H1 (cell line): Measurements from ENCODE around the gene SOSTDC1. TPM values are rescaled to one million over a fixed set of nuclear protein-coding genes. Genes with fewer than 3 reads are reported as not detected.

Source experiments
- CTCF ChIA-PET: fragments of 300-600 bp; sonication (Branson Sonifier 250); formaldehyde crosslinking; loops from one replicate; lab custom pipeline; 2021; ENCODE audit not compliant: partially characterized antibody; lab: Charles Lee
- POLR2A ChIA-PET: fragments of 300-600 bp; sonication (Branson Sonifier 250); formaldehyde crosslinking; loops from one replicate; lab custom pipeline; 2021; ENCODE audit warnings: inconsistent platforms; ENCODE audit not compliant: partially characterized antibody; lab: Charles Lee
- DNase-seq, 2 experiments: peaks; one replicate each; pipeline versions ENCODE4 v3.0.0 to v3.0.0-alpha.2; 2010 to 2022; ENCODE audit warnings: low spot score in 2 of 2, low read depth in 1 of 2, mixed read lengths in 1 of 2
- FAIRE-seq: peaks from 2 replicates; lab custom pipeline; 2011; peaks lifted over from hg19 to GRCh38; lab: Jason Lieb, UNC
- H2AFZ ChIP-seq: 2 replicates; pipeline ENCODE4 v1.8.1; 2012; ENCODE audit warnings: low read length, inconsistent platforms
- H2AK5ac ChIP-seq: 2 replicates; pipeline ENCODE4 v1.6.1; 2013; ENCODE audit warnings: low read depth, low read length
- H2BK120ac ChIP-seq: replicated peaks from 2 replicates; pipeline ENCODE3; 2013; ENCODE audit warnings: low read depth, low read length, inconsistent platforms
- H2BK12ac ChIP-seq: 2 replicates; pipeline ENCODE4 v1.6.1; 2013; ENCODE audit warnings: low read depth, low read length
- H2BK15ac ChIP-seq: 2 replicates; pipeline ENCODE4 v1.6.1; 2013; ENCODE audit warnings: low read length
- H2BK20ac ChIP-seq: 2 replicates; pipeline ENCODE4 v1.6.1; 2013; ENCODE audit warnings: low read length
- H2BK5ac ChIP-seq: 2 replicates; pipeline ENCODE4 v1.6.1; 2013; ENCODE audit warnings: low read depth, low read length
- H3K14ac ChIP-seq: 2 replicates; pipeline ENCODE4 v1.6.1; 2013; ENCODE audit warnings: inconsistent platforms; ENCODE audit not compliant: insufficient read length
- H3K18ac ChIP-seq: 2 replicates; pipeline ENCODE4 v1.6.1; 2013; ENCODE audit warnings: low read length; ENCODE audit errors: extremely low read depth
- H3K23ac ChIP-seq: 2 replicates; pipeline ENCODE4 v1.6.1; 2013; ENCODE audit warnings: inconsistent platforms; ENCODE audit not compliant: insufficient read length
- H3K23me2 ChIP-seq: 2 replicates; pipeline ENCODE4 v1.6.1; 2013; ENCODE audit warnings: low read depth, low read length
- H3K27ac ChIP-seq: 2 replicates; pipeline ENCODE4 v1.6.1; 2011; ENCODE audit warnings: low read depth, low read length, inconsistent platforms
- H3K27me3 ChIP-seq, 4 experiments: replicated peaks in 1 of 4; 1 replicate in 1 of 4; 2 replicates in 3 of 4; pipeline versions ENCODE4 v1.6.1 to v1.8.1; 2011 to 2013; ENCODE audit warnings: low read length in 3 of 4, mild to moderate bottlenecking in 3 of 4, inconsistent platforms in 2 of 4, mixed read lengths in 2 of 4, moderate library complexity in 1 of 4; ENCODE audit not compliant: control insufficient read depth in 3 of 4, insufficient read depth in 3 of 4; ENCODE audit errors: extremely low read depth in 1 of 4
- H3K36me3 ChIP-seq, 4 experiments: 2 replicates each; pipeline versions ENCODE4 v1.6.1 to v1.8.1; 2011 to 2013; ENCODE audit warnings: mild to moderate bottlenecking in 4 of 4, low read length in 3 of 4, moderate library complexity in 2 of 4, control low read depth in 1 of 4, inconsistent platforms in 1 of 4; ENCODE audit not compliant: insufficient read depth in 4 of 4, control insufficient read depth in 2 of 4
- H3K4ac ChIP-seq: replicated peaks from 2 replicates; pipeline ENCODE3; 2013; ENCODE audit warnings: low read length, low read depth, mixed read lengths, inconsistent platforms; ENCODE audit not compliant: insufficient read length
- H3K4me1 ChIP-seq, 4 experiments: replicated peaks in 1 of 4; 1 replicate in 1 of 4; 2 replicates in 3 of 4; pipeline versions ENCODE4 v1.6.1 to v1.8.1; 2011 to 2013; ENCODE audit warnings: low read length in 3 of 4, inconsistent platforms in 2 of 4, mixed read lengths in 1 of 4; ENCODE audit not compliant: insufficient read depth in 4 of 4, control insufficient read depth in 3 of 4
- H3K4me2 ChIP-seq, 2 experiments: 2 replicates each; pipeline versions ENCODE4 v1.6.1 to v1.8.1; 2011 to 2013; ENCODE audit warnings: low read depth in 2 of 2, low read length in 2 of 2, control low read depth in 1 of 2, inconsistent platforms in 1 of 2, mild to moderate bottlenecking in 1 of 2; ENCODE audit not compliant: insufficient read depth in 1 of 2
- H3K4me3 ChIP-seq, 4 experiments: fragments of 200-600, 300-600 bp in 1 of 4; sonication (generic), shearing (Covaris generic), sonication (Bioruptor Twin) in 1 of 4; 2 replicates each; pipeline versions ENCODE4 v1.5.1 to v1.8.1; 2011 to 2016; ENCODE audit warnings: low read length in 4 of 4, low read depth in 3 of 4, control low read depth in 2 of 4, inconsistent platforms in 2 of 4, mild to moderate bottlenecking in 2 of 4, mixed read lengths in 1 of 4, moderate library complexity in 1 of 4; ENCODE audit not compliant: insufficient read depth in 2 of 4; ENCODE audit errors: extremely low read depth in 1 of 4
- H3K56ac ChIP-seq: replicated peaks from 2 replicates; pipeline ENCODE3; 2013; ENCODE audit warnings: low read depth, mild to moderate bottlenecking, mixed read lengths, low read length, inconsistent platforms; ENCODE audit not compliant: insufficient read length
- H3K79me1 ChIP-seq: 2 replicates; pipeline ENCODE4 v1.6.1; 2013; ENCODE audit warnings: low read depth, low read length, control low read depth
- H3K79me2 ChIP-seq, 2 experiments: 2 replicates each; pipeline versions ENCODE4 v1.6.1 to v1.8.1; 2012 to 2013; ENCODE audit warnings: low read length in 2 of 2, mild to moderate bottlenecking in 2 of 2, inconsistent platforms in 1 of 2; ENCODE audit not compliant: insufficient read depth in 2 of 2, control insufficient read depth in 1 of 2
- H3K9ac ChIP-seq, 4 experiments: replicated peaks in 1 of 4; 1 replicate in 1 of 4; 2 replicates in 3 of 4; pipeline versions ENCODE4 v1.6.1 to v1.8.1; 2011 to 2013; ENCODE audit warnings: low read depth in 3 of 4, low read length in 3 of 4, control low read depth in 2 of 4, mild to moderate bottlenecking in 2 of 4, moderate library complexity in 2 of 4, inconsistent platforms in 1 of 4; ENCODE audit errors: extremely low read depth in 1 of 4
- H3K9me3 ChIP-seq, 2 experiments: 2 replicates each; pipeline versions ENCODE4 v1.6.1 to v1.8.1; 2012 to 2013; ENCODE audit warnings: mild to moderate bottlenecking in 2 of 2, moderate library complexity in 2 of 2, control low read depth in 1 of 2, inconsistent platforms in 1 of 2, low read depth in 1 of 2, low read length in 1 of 2, mixed read lengths in 1 of 2; ENCODE audit not compliant: insufficient read depth in 2 of 2
- H4K20me1 ChIP-seq, 2 experiments: replicated peaks in 1 of 2; 2 replicates each; pipeline versions ENCODE3 to v1.8.1; 2011 to 2013; ENCODE audit warnings: inconsistent platforms in 2 of 2, low read length in 2 of 2, mild to moderate bottlenecking in 1 of 2; ENCODE audit not compliant: insufficient read depth in 2 of 2, control insufficient read depth in 1 of 2
- H4K5ac ChIP-seq: 2 replicates; pipeline ENCODE4 v1.6.1; 2013; ENCODE audit warnings: low read length, low read depth, mixed read lengths, inconsistent platforms; ENCODE audit not compliant: insufficient read length
- H4K8ac ChIP-seq: 2 replicates; pipeline ENCODE4 v1.8.0; 2013; ENCODE audit warnings: mild to moderate bottlenecking, moderate library complexity, low read length, inconsistent platforms; ENCODE audit not compliant: insufficient read depth; ENCODE audit errors: extremely low read depth
- H4K91ac ChIP-seq: replicated peaks from 2 replicates; pipeline ENCODE3; 2013; ENCODE audit warnings: low read length, mixed read lengths, inconsistent platforms; ENCODE audit not compliant: insufficient read length
- BACH1 ChIP-seq: IDR thresholded peaks from 2 replicates; pipeline ENCODE4 v1.6.1; 2012; ENCODE audit warnings: low read length, improper control_type of control experiment
- CREB1 ChIP-seq: IDR thresholded peaks from 2 replicates; pipeline ENCODE4 v1.6.1; 2012; ENCODE audit warnings: inconsistent platforms
- EZH2 ChIP-seq: fragments of 200-600 bp; sonication (generic); IDR thresholded peaks from 2 replicates; pipeline ENCODE4 v1.7.1; 2012; ENCODE audit warnings: low read depth, mild to moderate bottlenecking, moderate library complexity, low read length, inconsistent platforms; ENCODE audit not compliant: severe bottlenecking
- KDM5A ChIP-seq: fragments of 200-600 bp; IDR thresholded peaks from 2 replicates; pipeline ENCODE4 v1.7.1; 2012; ENCODE audit warnings: mild to moderate bottlenecking, low read length, inconsistent platforms, mixed read lengths
- TAF1 ChIP-seq: IDR thresholded peaks from 2 replicates; pipeline ENCODE4 v1.6.1; 2011; ENCODE audit warnings: mild to moderate bottlenecking, low read depth, low read length
- WGBS, 2 experiments: shearing (Covaris generic) in 1 of 2; methylation state at CpG; one replicate each; pipeline versions ENCODE4 v1.1.6 to v1.1.7; 2013 to 2015; ENCODE audit warnings: low lambda C conversion rate in 2 of 2, mixed read lengths in 2 of 2, inconsistent platforms in 1 of 2, low coverage in 1 of 2, missing lambda C conversion rate in 1 of 2; ENCODE audit not compliant: insufficient replicate concordance in 2 of 2, insufficient coverage in 1 of 2, insufficient read length in 1 of 2; ENCODE audit errors: extremely low coverage in 1 of 2, missing lambda C conversion rate in 1 of 2; 5-methylcytosine and 5-hydroxymethylcytosine counted together
- polyA plus RNA-seq, 7 experiments: library from polyadenylated mRNA; depleted of rRNA in 3 of 7; stranded (reverse) in 5 of 7; unstranded in 2 of 7; fragments of >200 nt in 5 of 7; fragments of 200-250 nt in 2 of 7; gene quantifications; 1 replicate in 5 of 7; 2 replicates in 1 of 7; 4 replicates in 1 of 7; pipeline versions ENCODE4 v1.2.1 to v1.2.3, GENCODE V29; 2011 to 2013; ENCODE audit warnings: missing spikeins in 2 of 7, mixed read lengths in 2 of 7
- total RNA-seq: library from RNA; stranded (reverse); fragmentation: NEBNext Ultra II Directional; extraction: Animal tissue kit (Norgen Biotek cat#: 25700); gene quantifications from 2 replicates; pipeline ENCODE4 v1.2.1, GENCODE V29; 2021

The SOSTDC1 gene
- total and polyA plus RNA-seq, 2 of the 8 experiments (the other 6 are each of a cell fraction or from before 2014, with no cell fraction given) = 0.35 to 0.79 TPM

DNA sequence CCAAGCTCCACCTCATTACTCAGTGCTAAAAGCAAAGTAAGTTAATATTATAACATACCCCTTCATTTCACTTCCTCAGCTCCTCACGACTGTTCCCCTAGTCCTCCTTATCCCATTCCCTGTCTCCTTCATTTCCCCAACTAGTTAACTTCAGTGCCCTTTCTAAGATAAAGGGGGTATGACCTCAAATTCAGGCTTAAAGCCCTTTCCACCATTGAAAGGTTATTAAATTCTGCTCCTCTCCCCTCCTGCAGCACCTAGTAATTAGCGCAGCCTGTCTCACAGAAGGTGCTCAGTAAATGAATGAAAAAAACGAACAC lies 45.2 kb downstream of the SOSTDC1 start:
- no peak for TF ChIP-seq KDM5A
- no peak for TF ChIP-seq CREB1
- TF ChIP-seq EZH2 = peak; percentile 2
- TF ChIP-seq BACH1 = no peak
- TF ChIP-seq TAF1 = no peak
- Histone ChIP-seq H3K4me3 (peak overlapping the region; percentile 55 to 81 (median 72)), H3K36me3 (no peaks in the 10 kb centered on the region), H3K9ac (peak overlapping the region in 3 of 4 experiments; percentile 24 to 66 (median 62); a peak in 2 of 7 replicates), H2BK12ac (no peak overlapping the region; the same call in 1 of the 2 replicates), H3K23ac (no peak overlapping the region), H2BK15ac (no peak overlapping the region), H3K79me2 (no peaks in the 10 kb centered on the region), H3K4me1 (peaks cover 0 to 5% (median 2%) of the 10 kb centered on the region in 4 experiments; a peak in 1 of 7 replicates), H3K14ac (no peak overlapping the region), H3K9me3 (no peaks in the 10 kb centered on the region), H3K23me2 (peaks cover 15% of the 10 kb centered on the region), H2AK5ac (no peak overlapping the region), H4K20me1 (no peaks in the 10 kb centered on the region), H3K27me3 (peaks cover 0 to 10% (median 4%) of the 10 kb centered on the region in 4 experiments; a peak in 3 of 7 replicates), H3K4ac (no peak overlapping the region), H3K27ac (no peak overlapping the region), H2BK20ac (no peak overlapping the region), H2AFZ (peak overlapping the region; percentile 97), H3K79me1 (no peaks in the 10 kb centered on the region), H3K4me2 (peak overlapping the region; percentile 76 to 88), H3K56ac (no peak overlapping the region), H2BK120ac (no peak overlapping the region), H4K5ac (peak overlapping the region; percentile 3), H3K18ac (0 out of 2 replicates have a peak overlapping the region, but pooled peaks have one; percentile 33), H4K91ac (no peak overlapping the region), H2BK5ac (no peak overlapping the region), H4K8ac (peak overlapping the region; percentile 84; the same call in 1 of the 2 replicates)
- FAIRE-seq = no peak
- ChIA-PET CTCF (interaction anchor here (0.5 to 6.6 kb wide), 5 partner anchors 10 to 717 kb away, joined by 3 to 40 read pairs (median 4); no protein-coding TSS in a partner anchor), POLR2A (interaction anchor here (0.9 to 1.9 kb wide), 4 partner anchors 12 to 144 kb away, joined by 3 to 5 read pairs (median 4); no protein-coding TSS in a partner anchor)
- 16% methylated on average over 3 of the region's 3 CpGs; no CpG with 5 or more reads in 1 of the 2 experiments for WGBS, 2 experiments
- DNase-seq = no peak
